Activated CD8-positive, alpha-beta T cell treated with anti-CD3 and anti-CD28 coated beads for 36 hours (primary cell): ENCODE results near the gene PRPF40A. TPM values are rescaled to one million over a fixed set of nuclear protein-coding genes. Genes with fewer than 3 reads are reported as not detected.

Experiments used
- ATAC-seq: fragments of 200-7000 bp; cut with Tn5 transposase; one replicate; pipeline ENCODE4 v1.10.0; 2021; ENCODE audit warnings: mild to moderate bottlenecking, moderate library complexity
- CTCF ChIA-PET: fragments of 350-600 bp; sonication (Branson Sonifier 250); formaldehyde crosslinking; loops from one replicate; lab custom pipeline; 2021; ENCODE audit warnings: antibody characterized with exemption; lab: Charles Lee
- POLR2A ChIA-PET: fragments of 350-600 bp; sonication (Branson Sonifier 250); formaldehyde crosslinking; loops from one replicate; lab custom pipeline; 2021; ENCODE audit warnings: antibody characterized with exemption; lab: Charles Lee
- DNase-seq: peaks from one replicate; pipeline ENCODE4 v3.0.0-alpha.2; 2020
- H3K27ac Mint-ChIP-seq: one replicate; pipeline ENCODE4 v1.8.0; 2021; ENCODE audit warnings: mild to moderate bottlenecking, mixed read lengths
- H3K27me3 Mint-ChIP-seq: one replicate; pipeline ENCODE4 v1.8.0; 2021; ENCODE audit warnings: mixed read lengths
- H3K36me3 Mint-ChIP-seq: one replicate; pipeline ENCODE4 v1.8.0; 2021; ENCODE audit warnings: low read depth, mixed read lengths
- H3K4me1 Mint-ChIP-seq: one replicate; pipeline ENCODE4 v1.8.0; 2021; ENCODE audit warnings: low read depth, mixed read lengths
- H3K4me3 Mint-ChIP-seq: one replicate; pipeline ENCODE4 v1.8.0; 2021; ENCODE audit warnings: mild to moderate bottlenecking, moderate library complexity, mixed read lengths
- H3K9me3 Mint-ChIP-seq: one replicate; pipeline ENCODE4 v1.8.0; 2021; ENCODE audit warnings: mixed read lengths
- CTCF ChIP-seq: fragments of 200-600 bp; IDR thresholded peaks from one replicate; pipeline ENCODE4 v1.8.0; 2022; ENCODE audit warnings: antibody characterized with exemption, mild to moderate bottlenecking
- intact Hi-C: fragments of 100-400 bp; cut with micrococcal nuclease; formaldehyde crosslinking; loops from one replicate; pipeline ENCODE4 v1.10.0; 2022
- total RNA-seq, 2 experiments: library from RNA; stranded (reverse); gene quantifications; one replicate each; pipeline ENCODE4 v1.2.3, GENCODE V29; 2021

PRPF40A gene
- total RNA-seq, 2 experiments from 2014 or later = 145 to 148 TPM

GRCh38 chr2:152695763-152696162 is 21.5 kb downstream of the PRPF40A start:
- H3K27ac Mint-ChIP-seq = no peak overlapping the region
- POLR2A ChIA-PET = no interaction called here

GRCh38 chr2:152694161-152694661 is 23.1 kb downstream of the PRPF40A start:
- peak overlapping the region; percentile 66 for H3K4me3 Mint-ChIP-seq
- DNase-seq (peak; percentile 74), ATAC-seq (peak; percentile 88)
- H3K27ac Mint-ChIP-seq = peak overlapping the region; percentile 88
- no peak for TF ChIP-seq CTCF
- H3K4me1 Mint-ChIP-seq = peaks cover 38% of the 10 kb centered on the region
- H3K9me3 Mint-ChIP-seq = no peaks in the 10 kb centered on the region
- POLR2A ChIA-PET = interaction anchor here (0.7 to 2.2 kb wide), 3 partner anchors 19 to 24 kb away, joined by 3 to 12 read pairs (median 6); partner anchors contain the start of genes ARL6IP6 and PRPF40A
- CTCF ChIA-PET = interaction anchor here (1.9 to 2.4 kb wide), 2 partner anchors 22 to 58 kb away, joined by 4 to 12 read pairs; no protein-coding TSS in a partner anchor
- intact Hi-C loops = no loop called here
- H3K36me3 Mint-ChIP-seq = peaks cover 17% of the 10 kb centered on the region
- no peaks in the 10 kb centered on the region for H3K27me3 Mint-ChIP-seq

More at GRCh38 chr2:152695763-152696162, 21.5 kb downstream of the PRPF40A start:
- Mint-ChIP-seq H3K4me3 (no peak overlapping the region), H3K9me3 (no peaks in the 10 kb centered on the region), H3K27me3 (no peaks in the 10 kb centered on the region), H3K36me3 (peaks cover 22% of the 10 kb centered on the region), H3K4me1 (peaks cover 47% of the 10 kb centered on the region)
- intact Hi-C loops = no loop called here
- TF ChIP-seq CTCF = no peak
- no peak for ATAC-seq
- CTCF ChIA-PET = interaction anchor here (1.0 to 2.4 kb wide), 2 partner anchors 20 to 60 kb away, joined by 4 to 12 read pairs; no protein-coding TSS in a partner anchor
- DNase-seq = no peak

- peaks cover 38% of the 10 kb centered on the region for H3K4me1 Mint-ChIP-seq
- H3K4me3 Mint-ChIP-seq = no peak overlapping the region
- H3K27ac Mint-ChIP-seq = no peak overlapping the region
- no peaks in the 10 kb centered on the region for H3K9me3 Mint-ChIP-seq
- peaks cover 19% of the 10 kb centered on the region for H3K36me3 Mint-ChIP-seq
- intact Hi-C loops = no loop called here
- H3K27me3 Mint-ChIP-seq = no peaks in the 10 kb centered on the region
- POLR2A ChIA-PET = interaction anchor here (0.6 to 2.2 kb wide), 4 partner anchors 10 to 36 kb away, joined by 3 to 12 read pairs (median 4); partner anchors contain the start of genes ARL6IP6 and PRPF40A
- DNase-seq (no peak), ATAC-seq (peak; percentile 61)
- TF ChIP-seq CTCF = no peak
- CTCF ChIA-PET = interaction anchor here (1.9 kb wide), 1 partner anchor 57 kb away, joined by 4 read pairs; no protein-coding TSS in a partner anchor
These were observed 24.2 kb downstream of the PRPF40A start for GRCh38 chr2:152693033-152693432.

- peaks cover 33% of the 10 kb centered on the region for H3K4me1 Mint-ChIP-seq
- intact Hi-C loops = no loop called here
- no peak for ATAC-seq
- POLR2A ChIA-PET = interaction anchor here (1.1 kb wide), 1 partner anchor 32 kb away, joined by 3 read pairs; no protein-coding TSS in a partner anchor
- no peak overlapping the region for H3K27ac Mint-ChIP-seq
- H3K27me3 Mint-ChIP-seq = no peaks in the 10 kb centered on the region
- no peaks in the 10 kb centered on the region for H3K9me3 Mint-ChIP-seq
- peaks cover 25% of the 10 kb centered on the region for H3K36me3 Mint-ChIP-seq
- no peak for DNase-seq
- TF ChIP-seq CTCF = no peak
- no peak overlapping the region for H3K4me3 Mint-ChIP-seq
- CTCF ChIA-PET = interaction anchor here (1.5 kb wide), 1 partner anchor 50 kb away, joined by 3 read pairs; no protein-coding TSS in a partner anchor
These were observed 30.9 kb downstream of the PRPF40A start for GRCh38 chr2:152686321-152686720.

- Mint-ChIP-seq H3K4me3 (no peak overlapping the region), H3K4me1 (peaks cover 33% of the 10 kb centered on the region), H3K27ac (peak overlapping the region; percentile 47), H3K9me3 (no peaks in the 10 kb centered on the region), H3K36me3 (peaks cover 28% of the 10 kb centered on the region), H3K27me3 (no peaks in the 10 kb centered on the region)
- no peak for TF ChIP-seq CTCF
- DNase-seq (no peak), ATAC-seq (no peak)
- CTCF ChIA-PET = no interaction called here
- POLR2A ChIA-PET = interaction anchor here (1.3 kb wide), 1 partner anchor 10 kb away, joined by 3 read pairs; no protein-coding TSS in a partner anchor
- intact Hi-C loops = no loop called here
These were observed 33.9 kb downstream of the PRPF40A start for GRCh38 chr2:152683400-152683799.
